Right lobe of liver (tissue), 6 donors: ENCODE data around the gene ANXA6. TPM values are rescaled to one million over a fixed set of nuclear protein-coding genes. Genes with fewer than 3 reads are reported as not detected.

Experiments
- ATAC-seq, 4 donors: fragments of 200-7000 bp; cut with Tn5 transposase; one replicate each; pipeline ENCODE4 v1.9.1; 2020; ENCODE audit warnings: mild to moderate bottlenecking in 4 of 4, moderate library complexity in 4 of 4
- DNase-seq, 3 donors: peaks; one replicate each; pipeline ENCODE4 v3.0.0-alpha.2; 2020
- H3K27ac ChIP-seq, 3 donors: fragments of 200-600 bp; one replicate each; pipeline ENCODE4 v1.8.0; 2022
- H3K27me3 ChIP-seq, 2 donors: fragments of 200-600 bp; one replicate each; pipeline ENCODE4 v1.8.0; 2022
- H3K36me3 ChIP-seq, 4 donors: fragments of 200-600 bp; sonication (generic) in 1 of 4; one replicate each; pipeline versions ENCODE4 v1.5.1 to v1.8.0; 2017 to 2022; ENCODE audit warnings: control low read depth in 1 of 4
- H3K4me1 ChIP-seq, 4 donors: fragments of 200-600 bp; sonication (generic) in 1 of 4; one replicate each; pipeline versions ENCODE4 v1.5.1 to v1.8.0; 2017 to 2022; ENCODE audit warnings: control low read depth in 1 of 4
- H3K4me3 ChIP-seq, 3 donors: fragments of 200-600 bp; one replicate each; pipeline ENCODE4 v1.8.0; 2022
- H3K9me3 ChIP-seq, 4 donors: fragments of 200-600 bp; sonication (generic) in 1 of 4; one replicate each; pipeline versions ENCODE4 v1.5.1 to v1.8.0; 2017 to 2022; ENCODE audit warnings: control low read depth in 1 of 4
- POLR2A ChIP-seq: fragments of 450-650 bp; IDR thresholded peaks from one replicate; pipeline ENCODE4 v1.6.1; 2017; ENCODE audit warnings: antibody characterized with exemption, mild to moderate bottlenecking
- WGBS: methylation state at CpG from one replicate; pipeline ENCODE4 v1.1.6; 2018; ENCODE audit warnings: low coverage, low lambda C conversion rate; ENCODE audit not compliant: insufficient coverage; ENCODE audit errors: missing lambda C conversion rate; 5-methylcytosine and 5-hydroxymethylcytosine counted together
- intact Hi-C, 2 donors: fragments of 100-400 bp; cut with DNase I; formaldehyde crosslinking; loops; one replicate each; pipeline versions ENCODE4 v1.11.2 to v1.14.1; 2022
- total RNA-seq, 6 experiments: library from RNA; depleted of rRNA in 2 of 6; stranded (reverse); fragments of >200 nt in 2 of 6; fragmentation: NEBNext Ultra II Directional in 3 of 6; extraction: Animal tissue kit (Norgen Biotek cat#: 25700) in 3 of 6; gene quantifications; one replicate each; pipeline versions ENCODE4 v1.1.0 to v1.2.4, GENCODE V29; 2016 to 2023
- TF ChIP-seq, protein P1 (sequence below), 4 donors: fragments of 200-600 bp in 3 of 4; fragments of 450-650 bp in 1 of 4; IDR thresholded peaks; one replicate each; pipeline versions ENCODE4 v1.5.1 to v1.8.0; 2016 to 2022; ENCODE audit warnings: antibody characterized with exemption in 4 of 4, mild to moderate bottlenecking in 2 of 4
- donor health status: DM: no; HTN: yes; CAD: no.
- donor health status: DM: no; HTN: no; CAD: no.
- donor health status: DM: no; HTN: no; CAD: no.
- donor health status: DM: no; HTN: yes; CAD: no.
- donor health status: DM: no; HTN: yes; CAD: no.

ANXA6 gene
- total RNA-seq, 6 experiments from 2014 or later = 143 to 236 (median 165) TPM

- peaks cover 0 to 46% (median 3%) of the 10 kb centered on the region in 4 donors for H3K36me3 ChIP-seq
- intact Hi-C loops = no loop called here
- no peak overlapping the region for H3K4me3 ChIP-seq
- ATAC-seq (no peak), DNase-seq (no peak)
- H3K4me1 ChIP-seq = peaks cover 0 to 10% (median 0%) of the 10 kb centered on the region in 4 donors
- no peak overlapping the region for H3K27ac ChIP-seq
- no peaks in the 10 kb centered on the region for H3K9me3 ChIP-seq
- TF ChIP-seq, protein P1, sequence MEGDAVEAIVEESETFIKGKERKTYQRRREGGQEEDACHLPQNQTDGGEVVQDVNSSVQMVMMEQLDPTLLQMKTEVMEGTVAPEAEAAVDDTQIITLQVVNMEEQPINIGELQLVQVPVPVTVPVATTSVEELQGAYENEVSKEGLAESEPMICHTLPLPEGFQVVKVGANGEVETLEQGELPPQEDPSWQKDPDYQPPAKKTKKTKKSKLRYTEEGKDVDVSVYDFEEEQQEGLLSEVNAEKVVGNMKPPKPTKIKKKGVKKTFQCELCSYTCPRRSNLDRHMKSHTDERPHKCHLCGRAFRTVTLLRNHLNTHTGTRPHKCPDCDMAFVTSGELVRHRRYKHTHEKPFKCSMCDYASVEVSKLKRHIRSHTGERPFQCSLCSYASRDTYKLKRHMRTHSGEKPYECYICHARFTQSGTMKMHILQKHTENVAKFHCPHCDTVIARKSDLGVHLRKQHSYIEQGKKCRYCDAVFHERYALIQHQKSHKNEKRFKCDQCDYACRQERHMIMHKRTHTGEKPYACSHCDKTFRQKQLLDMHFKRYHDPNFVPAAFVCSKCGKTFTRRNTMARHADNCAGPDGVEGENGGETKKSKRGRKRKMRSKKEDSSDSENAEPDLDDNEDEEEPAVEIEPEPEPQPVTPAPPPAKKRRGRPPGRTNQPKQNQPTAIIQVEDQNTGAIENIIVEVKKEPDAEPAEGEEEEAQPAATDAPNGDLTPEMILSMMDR (IDR thresholded peaks at IDR 0.05) = no peak
- TF ChIP-seq POLR2A = no peak
- WGBS = 80% methylated on average over 1 of the region's 7 CpGs
- H3K27me3 ChIP-seq = no peaks in the 10 kb centered on the region
Measured at GRCh38 chr5:151144922-151145321, 12.7 kb downstream of the ANXA6 start.

DNA sequence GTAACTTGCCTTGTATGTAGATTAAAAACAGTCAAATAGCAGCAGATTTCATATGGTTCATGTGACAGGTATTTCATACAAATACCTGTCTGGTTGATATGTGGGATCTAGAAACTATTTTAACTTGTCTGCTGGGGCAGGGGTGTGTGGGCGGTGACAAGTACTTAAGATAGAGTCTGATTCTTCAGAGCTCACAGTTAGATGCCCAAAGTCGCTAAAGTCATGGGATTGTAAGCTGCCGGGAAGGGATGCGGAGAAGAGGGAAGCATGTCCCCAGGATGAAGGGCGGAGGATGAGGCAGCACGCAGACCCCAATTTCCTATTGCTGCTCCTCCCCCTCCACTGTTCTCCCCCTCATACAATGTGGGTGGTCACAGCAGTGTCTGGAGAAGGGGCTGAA is 13.3 kb downstream of the ANXA6 start:
- no peaks in the 10 kb centered on the region for H3K27me3 ChIP-seq
- TF ChIP-seq POLR2A = no peak
- TF ChIP-seq, protein P1 (IDR thresholded peaks at IDR 0.05) = no peak
- H3K9me3 ChIP-seq = no peaks in the 10 kb centered on the region
- intact Hi-C loops = no loop called here
- H3K36me3 ChIP-seq = peaks cover 0 to 53% (median 7%) of the 10 kb centered on the region in 4 donors
- WGBS = 7% methylated on average over 1 of the region's 6 CpGs
- H3K4me3 ChIP-seq = no peak overlapping the region
- DNase-seq (no peak), ATAC-seq (no peak)
- no peak overlapping the region for H3K27ac ChIP-seq
- H3K4me1 ChIP-seq = peaks cover 0 to 10% (median 0%) of the 10 kb centered on the region in 4 donors

DNA sequence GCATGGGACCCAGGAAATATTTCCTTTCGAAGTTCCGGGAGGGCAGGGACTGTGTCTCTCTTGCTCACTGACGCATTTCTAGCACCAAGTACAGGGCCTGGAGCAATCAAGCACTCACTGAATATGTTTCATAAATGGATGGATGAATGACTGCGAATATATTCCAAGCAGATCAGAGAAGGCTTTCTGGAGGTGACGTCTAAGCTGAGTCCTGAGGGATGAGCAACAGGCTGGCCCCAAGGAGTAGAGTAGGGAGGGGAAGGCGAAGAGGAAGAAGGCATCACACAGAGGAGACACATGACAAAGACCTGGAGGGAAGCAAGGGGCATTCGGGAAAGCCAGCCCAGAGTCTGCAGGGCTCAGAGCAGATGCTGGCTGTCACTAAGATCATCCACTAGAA is 13.9 kb downstream of the ANXA6 start:
- ATAC-seq (no peak), DNase-seq (no peak)
- Histone ChIP-seq H3K36me3 (peaks cover 0 to 59% (median 11%) of the 10 kb centered on the region in 4 donors), H3K4me1 (peaks cover 0 to 10% (median 0%) of the 10 kb centered on the region in 4 donors), H3K4me3 (no peak overlapping the region), H3K27me3 (no peaks in the 10 kb centered on the region), H3K9me3 (no peaks in the 10 kb centered on the region), H3K27ac (no peak overlapping the region)
- 60% methylated on average over 7 of the region's 7 CpGs for whole genome bisulfite sequencing
- intact Hi-C loops = no loop called here
- TF ChIP-seq, protein P1 (IDR thresholded peaks at IDR 0.05) = no peak
- no peak for TF ChIP-seq POLR2A

- WGBS = no CpG with 5 or more reads among the region's 1 CpG
- Histone ChIP-seq H3K27me3 (no peaks in the 10 kb centered on the region), H3K9me3 (no peaks in the 10 kb centered on the region), H3K4me1 (peaks cover 0 to 10% (median 0%) of the 10 kb centered on the region in 4 donors), H3K36me3 (peaks cover 2 to 66% (median 16%) of the 10 kb centered on the region in 4 donors), H3K27ac (no peak overlapping the region), H3K4me3 (no peak overlapping the region)
- ATAC-seq (no peak), DNase-seq (no peak)
- no peak for TF ChIP-seq POLR2A
- TF ChIP-seq, protein P1 (IDR thresholded peaks at IDR 0.05) = no peak
- intact Hi-C loops = no loop called here
Measured at GRCh38 chr5:151142933-151143332, 14.6 kb downstream of the ANXA6 start.

DNA sequence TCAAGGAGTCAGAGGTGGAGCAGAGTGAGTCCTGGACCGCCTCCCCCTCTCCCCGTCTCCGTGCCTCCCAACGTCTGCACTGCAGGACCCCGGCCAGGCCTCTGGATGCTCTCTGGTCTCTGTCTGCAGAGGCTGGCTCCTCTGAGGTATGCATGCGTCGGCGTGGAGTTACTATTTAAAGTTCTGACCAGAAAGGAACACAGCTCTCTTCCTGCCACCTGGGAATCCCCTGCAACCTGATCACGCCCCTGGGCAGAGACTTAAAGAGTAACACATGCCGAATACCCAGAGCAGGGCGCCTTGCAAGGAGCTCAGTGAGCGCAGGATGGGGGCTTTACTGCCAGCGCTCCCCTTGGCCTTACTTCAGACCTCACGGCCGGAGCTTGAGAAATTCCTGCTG is 16.0 kb downstream of the ANXA6 start:
- Histone ChIP-seq H3K36me3 (peaks cover 14 to 72% (median 25%) of the 10 kb centered on the region in 4 donors), H3K9me3 (no peaks in the 10 kb centered on the region), H3K4me1 (peaks cover 0 to 6% (median 0%) of the 10 kb centered on the region in 4 donors), H3K27ac (no peak overlapping the region), H3K27me3 (no peaks in the 10 kb centered on the region), H3K4me3 (no peak overlapping the region)
- peak in 1 of 4 donors; percentile 38 for ATAC-seq
- DNase-seq = no peak
- no peak for TF ChIP-seq POLR2A
- TF ChIP-seq, protein P1 (IDR thresholded peaks at IDR 0.05) = no peak
- WGBS = 58% methylated on average over 9 of the region's 15 CpGs
- intact Hi-C loops = no loop called here
